Neutrophil (primary cell): ENCODE measurements around the gene NPAS2.

Experiments
- H3K27ac ChIP-seq: fragments of 200-600 bp; sonication (generic); 2 replicates; pipeline ENCODE4 v1.5.1; 2016; ENCODE audit warnings: mild to moderate bottlenecking, moderate library complexity
- H3K27me3 ChIP-seq: fragments of 200-600 bp; sonication (generic); 2 replicates; pipeline ENCODE4 v1.6.0; 2016; ENCODE audit warnings: mild to moderate bottlenecking
- H3K36me3 ChIP-seq: fragments of 200-600 bp; sonication (generic); 2 replicates; pipeline ENCODE4 v1.5.1; 2017
- H3K4me1 ChIP-seq, 2 experiments: fragments of 200-600 bp in 1 of 2; sonication (generic) in 1 of 2; 1 replicate in 1 of 2; 2 replicates in 1 of 2; pipeline versions ENCODE4 v1.5.1 to v1.6.1; 2013 to 2016; ENCODE audit warnings: low read depth in 1 of 2, low read length in 1 of 2, mild to moderate bottlenecking in 1 of 2, moderate library complexity in 1 of 2; ENCODE audit not compliant: control insufficient read depth in 1 of 2, insufficient read depth in 1 of 2
- H3K4me3 ChIP-seq, 2 experiments: fragments of 200-600 bp in 1 of 2; sonication (generic) in 1 of 2; 1 replicate in 1 of 2; 2 replicates in 1 of 2; pipeline ENCODE4 v1.5.1; 2013 to 2016; ENCODE audit warnings: low read depth in 1 of 2, low read length in 1 of 2, mild to moderate bottlenecking in 1 of 2, moderate library complexity in 1 of 2
- H3K9me3 ChIP-seq: fragments of 200-600 bp; sonication (generic); 2 replicates; pipeline ENCODE4 v1.5.1; 2016
- CTCF ChIP-seq: fragments of 200-600 bp; sonication (generic); IDR thresholded peaks from 2 replicates; pipeline ENCODE4 v1.5.1; 2016; ENCODE audit warnings: antibody characterized with exemption

Gene NPAS2

GRCh38 chr2:101003278-101003775 lies 183.4 kb downstream of the NPAS2 start:
- Histone ChIP-seq H3K27ac (no peak overlapping the region), H3K36me3 (peaks cover 49% of the 10 kb centered on the region)

GRCh38 chr2:101004620-101005325 lies 184.8 kb downstream of the NPAS2 start:
- no peaks in the 10 kb centered on the region for H3K27me3 ChIP-seq
- peaks cover 20 to 22% of the 10 kb centered on the region in 2 experiments for H3K4me1 ChIP-seq
- TF ChIP-seq CTCF = no peak
- H3K27ac ChIP-seq = no peak overlapping the region
- H3K36me3 ChIP-seq = peaks cover 56% of the 10 kb centered on the region
- H3K4me3 ChIP-seq = no peak overlapping the region
- H3K9me3 ChIP-seq = no peaks in the 10 kb centered on the region

More at GRCh38 chr2:101003278-101003775, 183.4 kb downstream of the NPAS2 start:
- no peak for TF ChIP-seq CTCF
- Histone ChIP-seq H3K4me3 (peak overlapping the region; percentile 88 to 92), H3K27me3 (peaks cover 12% of the 10 kb centered on the region), H3K9me3 (no peaks in the 10 kb centered on the region), H3K4me1 (peaks cover 20 to 22% of the 10 kb centered on the region in 2 experiments)

GRCh38 chr2:101006065-101006715 lies 186.3 kb downstream of the NPAS2 start:
- Histone ChIP-seq H3K9me3 (no peaks in the 10 kb centered on the region), H3K4me3 (no peak overlapping the region), H3K4me1 (peaks cover 20 to 22% of the 10 kb centered on the region in 2 experiments), H3K36me3 (peaks cover 70% of the 10 kb centered on the region), H3K27me3 (no peaks in the 10 kb centered on the region), H3K27ac (no peak overlapping the region)
- TF ChIP-seq CTCF = no peak

GRCh38 chr2:101007415-101008345 lies 187.7 kb downstream of the NPAS2 start:
- Histone ChIP-seq H3K4me3 (no peak overlapping the region), H3K9me3 (no peaks in the 10 kb centered on the region), H3K4me1 (peaks cover 12% of the 10 kb centered on the region in 2 experiments), H3K27me3 (no peaks in the 10 kb centered on the region), H3K27ac (no peak overlapping the region), H3K36me3 (peaks cover 75% of the 10 kb centered on the region)
- no peak for TF ChIP-seq CTCF

- no peaks in the 10 kb centered on the region for H3K9me3 ChIP-seq
- H3K27me3 ChIP-seq = no peaks in the 10 kb centered on the region
- H3K4me1 ChIP-seq = no peaks in the 10 kb centered on the region
- no peak overlapping the region for H3K4me3 ChIP-seq
- peaks cover 57% of the 10 kb centered on the region for H3K36me3 ChIP-seq
- no peak overlapping the region for H3K27ac ChIP-seq
- no peak for TF ChIP-seq CTCF
These were observed 191.2 kb downstream of the NPAS2 start for GRCh38 chr2:101011152-101011551.
